Measurements from ENCODE around the gene AKAIN1. TPM values are rescaled to one million over a fixed set of nuclear protein-coding genes. Genes with fewer than 3 reads are reported as not detected.

The AKAIN1 gene
- total RNA-seq, 1 donor from 2014 or later = not detected

GRCh38 chr18:5144629-5145028 is 52.4 kb downstream of the AKAIN1 start:
- no peak overlapping the region for H3K27ac Mint-ChIP-seq
- H3K36me3 Mint-ChIP-seq (ENCODE audit: low read depth) = no peaks in the 10 kb centered on the region
- no peak for DNase-seq
- ChIA-PET CTCF (no interaction called here), POLR2A (no interaction called here)
- H3K4me3 Mint-ChIP-seq = no peak overlapping the region
- H3K27me3 Mint-ChIP-seq = peaks cover 4% of the 10 kb centered on the region
- no peak for ATAC-seq (ENCODE audit: low read depth)
- no peaks in the 10 kb centered on the region for H3K9me3 Mint-ChIP-seq
- TF ChIP-seq, protein P1, sequence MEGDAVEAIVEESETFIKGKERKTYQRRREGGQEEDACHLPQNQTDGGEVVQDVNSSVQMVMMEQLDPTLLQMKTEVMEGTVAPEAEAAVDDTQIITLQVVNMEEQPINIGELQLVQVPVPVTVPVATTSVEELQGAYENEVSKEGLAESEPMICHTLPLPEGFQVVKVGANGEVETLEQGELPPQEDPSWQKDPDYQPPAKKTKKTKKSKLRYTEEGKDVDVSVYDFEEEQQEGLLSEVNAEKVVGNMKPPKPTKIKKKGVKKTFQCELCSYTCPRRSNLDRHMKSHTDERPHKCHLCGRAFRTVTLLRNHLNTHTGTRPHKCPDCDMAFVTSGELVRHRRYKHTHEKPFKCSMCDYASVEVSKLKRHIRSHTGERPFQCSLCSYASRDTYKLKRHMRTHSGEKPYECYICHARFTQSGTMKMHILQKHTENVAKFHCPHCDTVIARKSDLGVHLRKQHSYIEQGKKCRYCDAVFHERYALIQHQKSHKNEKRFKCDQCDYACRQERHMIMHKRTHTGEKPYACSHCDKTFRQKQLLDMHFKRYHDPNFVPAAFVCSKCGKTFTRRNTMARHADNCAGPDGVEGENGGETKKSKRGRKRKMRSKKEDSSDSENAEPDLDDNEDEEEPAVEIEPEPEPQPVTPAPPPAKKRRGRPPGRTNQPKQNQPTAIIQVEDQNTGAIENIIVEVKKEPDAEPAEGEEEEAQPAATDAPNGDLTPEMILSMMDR (IDR thresholded peaks at IDR 0.05) = no peak
- intact Hi-C loops (cut with micrococcal nuclease) = no loop called here
- H3K4me1 Mint-ChIP-seq = no peaks in the 10 kb centered on the region

DNA sequence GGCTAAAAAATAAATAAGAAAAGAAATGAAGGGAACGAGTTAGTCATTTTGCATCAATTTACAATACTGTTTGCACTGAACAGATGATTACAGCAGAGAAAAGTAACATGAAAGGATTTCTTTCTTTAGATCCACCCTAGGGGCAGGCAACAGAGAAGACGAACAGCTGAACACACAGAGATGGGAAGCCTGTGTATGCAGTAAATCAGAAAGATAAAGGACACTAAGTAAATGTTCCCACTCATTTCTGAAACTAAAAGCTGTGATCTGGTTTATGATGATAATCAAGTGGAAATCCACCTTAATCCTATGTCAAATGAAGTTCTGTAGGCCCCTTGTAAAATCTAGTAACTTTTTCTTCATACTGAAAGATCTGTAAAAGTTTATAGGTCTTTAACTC is 54.2 kb downstream of the AKAIN1 start:
- TF ChIP-seq, protein P1 (IDR thresholded peaks at IDR 0.05) = no peak
- DNase-seq (no peak), ATAC-seq (ENCODE audit: low read depth) (no peak)
- Mint-ChIP-seq H3K36me3 (ENCODE audit: low read depth) (no peaks in the 10 kb centered on the region), H3K4me3 (no peak overlapping the region), H3K4me1 (no peaks in the 10 kb centered on the region), H3K9me3 (no peaks in the 10 kb centered on the region), H3K27ac (no peak overlapping the region), H3K27me3 (peaks cover 5% of the 10 kb centered on the region)
- ChIA-PET CTCF (no interaction called here), POLR2A (no interaction called here)
- intact Hi-C loops (cut with micrococcal nuclease) = no loop called here

GRCh38 chr18:5142131-5142530 is 54.9 kb downstream of the AKAIN1 start:
- H3K4me1 Mint-ChIP-seq = no peaks in the 10 kb centered on the region
- no peak overlapping the region for H3K4me3 Mint-ChIP-seq
- no peak for DNase-seq
- no peaks in the 10 kb centered on the region for H3K36me3 Mint-ChIP-seq (ENCODE audit: low read depth)
- H3K27ac Mint-ChIP-seq = no peak overlapping the region
- peaks cover 5% of the 10 kb centered on the region for H3K27me3 Mint-ChIP-seq
- CTCF ChIA-PET = no interaction called here
- intact Hi-C loops (cut with micrococcal nuclease) = no loop called here
- no peak for ATAC-seq (ENCODE audit: low read depth)
- POLR2A ChIA-PET = no interaction called here
- H3K9me3 Mint-ChIP-seq = no peaks in the 10 kb centered on the region
- TF ChIP-seq, protein P1 (IDR thresholded peaks at IDR 0.05) = no peak

- intact Hi-C loops (cut with micrococcal nuclease) = no loop called here
- Mint-ChIP-seq H3K9me3 (no peaks in the 10 kb centered on the region), H3K27ac (no peak overlapping the region), H3K36me3 (ENCODE audit: low read depth) (no peaks in the 10 kb centered on the region), H3K27me3 (peaks cover 3% of the 10 kb centered on the region), H3K4me1 (no peaks in the 10 kb centered on the region), H3K4me3 (no peak overlapping the region)
- POLR2A ChIA-PET = no interaction called here
- DNase-seq (no peak), ATAC-seq (ENCODE audit: low read depth) (no peak)
- TF ChIP-seq, protein P1 (IDR thresholded peaks at IDR 0.05) = no peak
- CTCF ChIA-PET = no interaction called here
Observed at GRCh38 chr18:5137261-5137660, 59.8 kb downstream of the AKAIN1 start.

GRCh38 chr18:5132987-5133386 is 64.1 kb downstream of the AKAIN1 start:
- intact Hi-C loops (cut with micrococcal nuclease) = no loop called here
- ChIA-PET CTCF (no interaction called here), POLR2A (no interaction called here)
- Mint-ChIP-seq H3K36me3 (ENCODE audit: low read depth) (no peaks in the 10 kb centered on the region), H3K4me1 (no peaks in the 10 kb centered on the region), H3K27ac (no peak overlapping the region), H3K27me3 (no peaks in the 10 kb centered on the region), H3K4me3 (no peak overlapping the region), H3K9me3 (no peaks in the 10 kb centered on the region)
- no peak for ATAC-seq (ENCODE audit: low read depth)
- TF ChIP-seq, protein P1 (IDR thresholded peaks at IDR 0.05) = no peak
- no peak for DNase-seq

Data from activated B cell treated with CpG ODN at 0.5 μM for 24 hours (primary cell).